UCSD-AML1 (cell line): Measurements from ENCODE around the gene FMO5.
"Not testable (repeated sequence)": the region's sequence is repeated elsewhere in the genome, so short reads cannot be mapped to it uniquely, and the experiment has no call there.

Experiments used
- DNase-seq: peaks from one replicate; lab custom pipeline; 2025; ENCODE audit not compliant: unreplicated experiment; lab: John Stamatoyannopoulos, UW

FMO5 gene

DNA sequence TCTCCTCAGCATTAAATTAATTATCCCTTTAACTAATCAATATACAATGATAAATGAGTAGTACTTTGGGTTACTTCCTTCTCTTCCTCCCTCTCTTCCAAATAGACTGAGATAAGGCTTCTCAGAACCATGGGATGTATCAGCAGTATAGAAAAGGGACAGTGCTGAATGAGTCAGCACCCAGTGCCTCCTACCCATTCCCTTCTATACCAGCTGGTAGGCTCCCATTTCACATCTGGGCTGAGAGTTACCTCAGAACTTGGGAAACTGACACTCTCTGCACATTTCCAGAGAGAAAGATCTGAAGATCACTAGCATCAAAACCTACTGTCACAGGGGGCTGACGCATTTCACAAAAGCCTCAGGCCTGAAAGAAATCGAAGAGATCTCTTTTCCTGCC, 68.0 kb downstream of the FMO5 start:
- not testable (repeated sequence) for DNase-seq

DNA sequence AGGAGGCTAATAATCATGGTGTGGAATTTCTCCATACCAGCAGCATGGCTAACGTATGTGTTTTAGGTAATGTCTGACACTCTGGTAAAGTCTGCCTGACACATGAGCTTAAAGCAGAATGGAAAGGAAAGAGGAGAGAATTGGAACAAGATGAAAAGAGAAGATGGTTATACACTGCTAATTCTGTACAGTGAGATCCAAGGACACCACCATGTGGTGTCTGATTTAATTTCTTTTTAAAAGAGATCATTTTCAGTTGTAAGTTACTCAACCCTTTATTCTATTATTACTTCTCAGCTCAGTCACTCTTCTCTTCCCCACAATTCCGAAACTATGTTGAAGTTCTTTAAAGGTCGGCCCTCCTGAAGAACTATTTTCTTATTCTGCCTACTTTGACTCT, 68.5 kb downstream of the FMO5 start:
- DNase-seq, result no peak

DNA sequence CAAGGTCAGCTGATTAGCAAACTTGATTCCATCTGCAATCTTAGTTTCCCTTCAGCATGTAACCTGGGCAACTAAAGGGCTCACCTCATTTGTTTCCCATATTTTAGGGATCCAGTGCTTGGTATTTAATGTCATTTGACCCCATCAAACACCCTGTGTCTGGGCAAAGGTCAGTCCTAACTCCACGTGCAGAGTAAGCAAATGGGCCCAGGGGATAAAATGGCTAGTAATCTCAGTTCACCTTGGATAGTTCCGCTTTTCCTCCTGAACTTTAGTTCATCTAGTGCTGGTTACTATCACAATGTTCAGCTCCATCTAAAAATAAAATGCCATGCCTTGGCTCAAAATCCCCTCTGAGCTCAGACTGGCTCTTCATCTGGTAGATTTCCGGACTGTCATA, 72.4 kb downstream of the FMO5 start:
- no peak for DNase-seq

DNA sequence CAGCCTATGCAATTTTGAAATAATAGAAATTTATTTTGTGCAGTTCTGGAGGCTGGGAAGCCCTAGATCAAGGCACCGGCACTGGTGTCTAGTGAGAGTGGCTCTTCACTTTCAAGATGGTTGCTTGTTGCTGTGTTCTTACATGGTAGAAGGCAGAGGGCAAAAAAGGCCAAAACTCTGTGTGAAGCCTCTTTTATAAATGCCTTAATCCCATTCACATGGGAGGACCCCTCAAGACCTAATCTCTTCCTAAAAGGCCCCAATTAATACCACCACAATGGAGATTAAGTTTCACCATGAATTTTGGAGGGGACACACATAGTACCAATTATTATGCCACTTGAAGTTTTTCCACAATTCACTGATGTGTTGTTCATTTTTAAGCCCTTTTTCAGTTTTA, 73.9 kb downstream of the FMO5 start:
- no peak for DNase-seq

DNA sequence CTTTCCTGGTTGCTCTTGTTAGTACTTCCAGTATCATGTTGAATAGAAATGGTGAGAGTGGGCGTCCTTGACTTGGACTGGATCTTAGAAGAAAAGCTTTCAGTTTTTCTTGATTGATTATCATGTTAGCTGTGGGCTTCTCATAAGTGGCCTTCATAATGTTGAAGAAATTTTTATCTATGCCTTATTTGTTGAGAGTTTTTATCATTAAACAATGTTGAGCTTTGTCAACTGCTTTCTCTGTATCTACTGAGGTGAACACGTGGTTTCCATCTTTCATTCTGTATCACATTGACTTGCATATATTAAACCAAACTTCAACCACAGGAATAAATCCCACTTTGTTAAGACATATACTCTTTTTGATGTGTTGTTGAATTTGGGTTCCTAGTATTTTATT, 82.3 kb downstream of the FMO5 start:
- no peak for DNase-seq
